Fibroblast of villous mesenchyme (primary cell): ENCODE results near the gene TARBP2. TPM values are rescaled to one million over a fixed set of nuclear protein-coding genes. Genes with fewer than 3 reads are reported as not detected.
"Not testable (repeated sequence)": the region's sequence is repeated elsewhere in the genome, so short reads cannot be mapped to it uniquely, and the experiment has no call there.

Experiments used
- DNase-seq: peaks from one replicate; pipeline ENCODE4 v3.0.0-alpha.2; 2010; ENCODE audit warnings: low read depth
- H3K4me3 ChIP-seq: 2 replicates; pipeline ENCODE4 v1.5.1; 2011; ENCODE audit warnings: low read depth, mild to moderate bottlenecking, low read length
- CTCF ChIP-seq: IDR thresholded peaks from 2 replicates; pipeline ENCODE4 v1.5.1; 2012; ENCODE audit warnings: low read depth, mild to moderate bottlenecking, low read length; ENCODE audit not compliant: insufficient read depth
- total RNA-seq: library from RNA; depleted of rRNA; stranded (reverse); fragments of >200 nt; gene quantifications from 2 replicates; pipeline ENCODE4 v1.2.3, GENCODE V29; 2012

TARBP2 gene
- total RNA-seq, 1 donor = 54.8 TPM

- no peak overlapping the region for H3K4me3 ChIP-seq
- DNase-seq = no peak
- no peak for TF ChIP-seq CTCF
These were observed 31.7 kb downstream of the TARBP2 start for GRCh38 chr12:53532524-53533445.

GRCh38 chr12:53533471-53533870 is 32.4 kb downstream of the TARBP2 start:
- DNase-seq = no peak
- TF ChIP-seq CTCF = no peak
- no peak overlapping the region for H3K4me3 ChIP-seq

GRCh38 chr12:53536962-53537361 is 35.9 kb downstream of the TARBP2 start:
- DNase-seq = no peak
- no peak for TF ChIP-seq CTCF

GRCh38 chr12:53538209-53538689 is 37.2 kb downstream of the TARBP2 start:
- TF ChIP-seq CTCF = no peak
- peak; percentile 90 for DNase-seq
- no peak overlapping the region for H3K4me3 ChIP-seq

More at GRCh38 chr12:53536962-53537361, 35.9 kb downstream of the TARBP2 start:
- no peak overlapping the region for H3K4me3 ChIP-seq

GRCh38 chr12:53539526-53539925 is 38.4 kb downstream of the TARBP2 start:
- H3K4me3 ChIP-seq = no peak overlapping the region
- TF ChIP-seq CTCF = no peak
- DNase-seq = no peak

GRCh38 chr12:53543539-53543938 is 42.5 kb downstream of the TARBP2 start:
- DNase-seq = peak; percentile 77
- TF ChIP-seq CTCF = peak; percentile 96
- no peak overlapping the region for H3K4me3 ChIP-seq

GRCh38 chr12:53548354-53548753 is 47.3 kb downstream of the TARBP2 start:
- H3K4me3 ChIP-seq, DNase-seq: not testable (repeated sequence)

GRCh38 chr12:53550131-53550530 is 49.0 kb downstream of the TARBP2 start:
- DNase-seq, H3K4me3 ChIP-seq: not testable (repeated sequence)
